ENCODE measurements around the gene ONECUT1.

- TF ChIP-seq CTCF (IDR thresholded peaks at IDR 0.05) = no peak
- no peak for TF ChIP-seq POLR2A (IDR thresholded peaks at IDR 0.05)
Observed at GRCh38 chr15:52790169-52790708, at the start of gene ONECUT1.

All from esophagus squamous epithelium (tissue), 4 donors.